CD4-positive, CD25-positive, alpha-beta regulatory T cell (primary cell): ENCODE measurements around the gene RPS18. TPM values are rescaled to one million over a fixed set of nuclear protein-coding genes. Genes with fewer than 3 reads are reported as not detected.

ENCODE experiments used
- ATAC-seq, 2 donors: fragments of 150-1000 bp; cut with Tn5 transposase; one replicate each; pipeline ENCODE4 v1.10.0; 2021; ENCODE audit warnings: low read depth in 2 of 2, moderate number of reproducible peaks in 2 of 2, moderate library complexity in 1 of 2
- DNase-seq, 3 donors: peaks; one replicate each; pipeline versions ENCODE4 v3.0.0 to v3.0.0-alpha.2; 2012 to 2022; ENCODE audit warnings: mixed read lengths in 1 of 3
- H3K27ac ChIP-seq: one replicate; pipeline ENCODE4 v1.7.0; 2013; ENCODE audit warnings: mild to moderate bottlenecking, low read length; ENCODE audit not compliant: insufficient read depth, poor library complexity, severe bottlenecking
- H3K27me3 ChIP-seq: one replicate; pipeline ENCODE4 v1.7.0; 2013; ENCODE audit warnings: low read length; ENCODE audit not compliant: control insufficient read depth, insufficient read depth
- H3K36me3 ChIP-seq: one replicate; pipeline ENCODE4 v1.7.0; 2013; ENCODE audit warnings: mild to moderate bottlenecking, low read length, moderate library complexity; ENCODE audit not compliant: control insufficient read depth, insufficient read depth
- H3K4me1 ChIP-seq: 2 replicates; pipeline ENCODE4 v1.7.0; 2013; ENCODE audit warnings: mild to moderate bottlenecking, low read length; ENCODE audit not compliant: insufficient read depth, control insufficient read depth, poor library complexity, severe bottlenecking
- H3K4me3 ChIP-seq: one replicate; pipeline ENCODE4 v1.7.0; 2013; ENCODE audit warnings: low read depth, mild to moderate bottlenecking, low read length, moderate library complexity
- H3K9me3 ChIP-seq, 2 experiments: 1 replicate in 1 of 2; 2 replicates in 1 of 2; pipeline ENCODE4 v1.7.0; 2013; ENCODE audit warnings: low read length in 2 of 2, mild to moderate bottlenecking in 1 of 2, moderate library complexity in 1 of 2; ENCODE audit not compliant: control insufficient read depth in 2 of 2
- H3K27ac Mint-ChIP-seq, 3 donors: one replicate each; pipeline ENCODE4 v1.8.0; 2020 to 2022; ENCODE audit warnings: mild to moderate bottlenecking in 3 of 3, mixed read lengths in 3 of 3, moderate library complexity in 2 of 3
- H3K27me3 Mint-ChIP-seq: one replicate; pipeline ENCODE4 v1.8.0; 2022; ENCODE audit warnings: mild to moderate bottlenecking, mixed read lengths
- H3K36me3 Mint-ChIP-seq: one replicate; pipeline ENCODE4 v1.8.0; 2020; ENCODE audit warnings: mixed read lengths
- H3K4me1 Mint-ChIP-seq, 4 donors: one replicate each; pipeline ENCODE4 v1.8.0; 2020 to 2022; ENCODE audit warnings: mixed read lengths in 4 of 4, mild to moderate bottlenecking in 1 of 4
- H3K4me3 Mint-ChIP-seq, 4 donors: one replicate each; pipeline ENCODE4 v1.8.0; 2020 to 2022; ENCODE audit warnings: mild to moderate bottlenecking in 4 of 4, mixed read lengths in 4 of 4, moderate library complexity in 3 of 4
- H3K9me3 Mint-ChIP-seq, 7 donors: one replicate each; pipeline ENCODE4 v1.8.0; 2020 to 2022; ENCODE audit warnings: mixed read lengths in 7 of 7, mild to moderate bottlenecking in 3 of 7, moderate library complexity in 2 of 7
- polyA plus RNA-seq, 4 donors: library from polyadenylated mRNA; unstranded; fragments of 300-500 nt; fragmentation: Illumina TruSeq; gene quantifications; one replicate each; pipeline ENCODE4 v1.2.3, GENCODE V29; 2021
- total RNA-seq: library from RNA; stranded (reverse); gene quantifications from one replicate; pipeline ENCODE4 v1.2.3, GENCODE V29; 2022

Gene RPS18
- total and polyA plus RNA-seq, 5 donors from 2014 or later: 2,198 to 10,525 (median 7,077) TPM

- no peak for DNase-seq
- peaks cover 10% of the 10 kb centered on the region for H3K27me3 Mint-ChIP-seq
- peak overlapping the region in 2 of 4 donors; percentile 4 to 28 for H3K4me3 Mint-ChIP-seq
- peaks cover 0 to 60% (median 38%) of the 10 kb centered on the region in 4 donors for H3K4me1 Mint-ChIP-seq
- peaks cover 0 to 3% (median 0%) of the 10 kb centered on the region in 7 donors for H3K9me3 Mint-ChIP-seq
- Histone ChIP-seq H3K36me3 (peaks cover 36% of the 10 kb centered on the region), H3K4me3 (no peak overlapping the region), H3K9me3 (no peaks in the 10 kb centered on the region), H3K4me1 (peaks cover 34% of the 10 kb centered on the region), H3K27me3 (no peaks in the 10 kb centered on the region), H3K27ac (peak overlapping the region; percentile 23)
- peaks cover 15% of the 10 kb centered on the region for H3K36me3 Mint-ChIP-seq
- peak overlapping the region in 1 of 3 donors; percentile 91 for H3K27ac Mint-ChIP-seq
- ATAC-seq: no peak
Measured at GRCh38 chr6:33301877-33302276, 30.0 kb downstream of the RPS18 start.

DNA sequence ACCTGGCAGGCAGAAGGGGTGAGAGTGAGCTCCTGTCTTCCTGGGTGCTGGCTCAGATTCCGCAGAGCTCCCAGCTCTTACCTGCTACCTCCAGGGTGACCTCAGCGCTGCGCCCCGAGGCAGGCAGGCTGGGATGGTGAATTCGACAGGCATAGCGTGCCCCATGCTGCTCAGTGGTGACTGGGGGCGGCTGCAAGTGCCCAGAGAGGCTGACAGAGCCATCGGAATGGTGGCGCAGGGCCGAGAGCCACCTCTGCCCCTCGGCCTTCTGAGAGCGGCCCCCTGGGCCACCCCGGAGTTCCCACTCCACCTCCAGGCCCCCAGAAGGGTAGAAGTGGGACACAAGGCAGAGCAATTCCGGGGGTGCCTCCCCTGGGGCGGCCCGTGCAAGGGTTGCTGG lies 32.3 kb downstream of the RPS18 start:
- Mint-ChIP-seq H3K4me1 (peaks cover 4 to 66% (median 40%) of the 10 kb centered on the region in 4 donors), H3K27me3 (peaks cover 9% of the 10 kb centered on the region), H3K27ac (peak overlapping the region in 1 of 3 donors; percentile 83), H3K4me3 (no peak overlapping the region), H3K36me3 (peaks cover 20% of the 10 kb centered on the region), H3K9me3 (peaks cover 0 to 1% (median 0%) of the 10 kb centered on the region in 7 donors)
- no peak overlapping the region for H3K4me3 ChIP-seq
- H3K27ac ChIP-seq: no peak overlapping the region
- ATAC-seq (no peak), DNase-seq (no peak)
- H3K9me3 ChIP-seq: no peaks in the 10 kb centered on the region
- H3K27me3 ChIP-seq: no peaks in the 10 kb centered on the region
- peaks cover 22% of the 10 kb centered on the region for H3K4me1 ChIP-seq
- peaks cover 50% of the 10 kb centered on the region for H3K36me3 ChIP-seq

- no peak overlapping the region for H3K27ac ChIP-seq
- H3K4me1 ChIP-seq: peaks cover 14% of the 10 kb centered on the region
- ATAC-seq (no peak), DNase-seq (no peak)
- Mint-ChIP-seq H3K9me3 (no peaks in the 10 kb centered on the region), H3K36me3 (peaks cover 20% of the 10 kb centered on the region), H3K4me3 (no peak overlapping the region), H3K4me1 (peaks cover 4 to 62% (median 32%) of the 10 kb centered on the region in 4 donors), H3K27me3 (peaks cover under 1% of the 10 kb centered on the region), H3K27ac (peak overlapping the region in 2 of 3 donors; percentile 36 to 83)
- no peaks in the 10 kb centered on the region for H3K27me3 ChIP-seq
- no peaks in the 10 kb centered on the region for H3K9me3 ChIP-seq
- H3K4me3 ChIP-seq: no peak overlapping the region
- H3K36me3 ChIP-seq: peaks cover 54% of the 10 kb centered on the region
Measured at GRCh38 chr6:33305052-33305451, 33.2 kb downstream of the RPS18 start.

GRCh38 chr6:33306356-33306755 lies 34.5 kb downstream of the RPS18 start:
- Histone ChIP-seq H3K4me3 (no peak overlapping the region), H3K36me3 (peaks cover 59% of the 10 kb centered on the region), H3K27me3 (no peaks in the 10 kb centered on the region), H3K4me1 (peaks cover 19% of the 10 kb centered on the region), H3K27ac (no peak overlapping the region), H3K9me3 (no peaks in the 10 kb centered on the region)
- H3K4me3 Mint-ChIP-seq: peak overlapping the region in 2 of 4 donors; percentile 21 to 36
- peaks cover 4 to 59% (median 27%) of the 10 kb centered on the region in 4 donors for H3K4me1 Mint-ChIP-seq
- no peaks in the 10 kb centered on the region for H3K27me3 Mint-ChIP-seq
- H3K27ac Mint-ChIP-seq: peak overlapping the region in 2 of 3 donors; percentile 18 to 62
- ATAC-seq (no peak), DNase-seq (no peak)
- peaks cover 26% of the 10 kb centered on the region for H3K36me3 Mint-ChIP-seq
- H3K9me3 Mint-ChIP-seq: no peaks in the 10 kb centered on the region

DNA sequence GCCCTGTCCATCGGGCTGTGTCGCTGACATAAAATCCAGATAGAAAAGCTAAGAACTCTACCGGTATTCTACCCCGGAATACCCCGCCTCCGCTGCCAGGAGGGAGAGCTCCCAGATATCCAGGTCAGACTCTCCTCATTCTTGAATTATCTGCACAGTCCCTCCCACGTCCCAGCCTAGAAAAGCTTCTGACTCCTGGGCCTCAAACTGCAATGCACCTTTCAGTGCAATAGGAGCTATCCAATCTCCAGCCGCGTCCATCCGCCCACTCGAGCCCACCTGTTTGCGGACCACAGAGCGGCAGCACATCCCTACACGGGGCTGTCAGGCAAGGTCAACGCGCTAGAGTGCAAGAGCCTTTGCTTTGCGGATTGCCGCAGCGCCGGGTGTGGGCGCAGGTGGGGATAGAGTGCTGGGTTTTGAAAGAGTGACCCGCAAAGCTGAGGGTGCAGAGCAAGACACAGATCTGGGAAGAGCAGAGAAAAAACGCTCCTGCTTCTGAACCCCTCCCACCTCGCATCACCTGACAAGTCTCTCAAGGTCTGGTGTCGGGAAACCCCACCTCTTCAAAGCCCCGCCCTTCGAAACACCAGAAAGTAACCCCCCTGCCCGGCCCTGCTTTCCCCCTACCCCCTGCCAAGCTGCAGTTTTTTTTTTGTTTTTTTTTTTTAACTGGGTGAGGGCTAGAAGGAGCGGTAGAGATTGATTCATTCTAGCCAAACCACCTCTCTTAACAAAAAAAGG lies 40.7 kb downstream of the RPS18 start:
- peaks cover 10% of the 10 kb centered on the region for H3K36me3 Mint-ChIP-seq
- Histone ChIP-seq H3K27me3 (no peaks in the 10 kb centered on the region), H3K27ac (peak overlapping the region; percentile 100), H3K36me3 (peaks cover 24% of the 10 kb centered on the region), H3K4me3 (peak overlapping the region; percentile 94), H3K9me3 (no peaks in the 10 kb centered on the region), H3K4me1 (peaks cover 57% of the 10 kb centered on the region)
- DNase-seq (peak; percentile 81 to 92 (median 87)), ATAC-seq (peak; percentile 50 to 55)
- no peaks in the 10 kb centered on the region for H3K9me3 Mint-ChIP-seq
- H3K27ac Mint-ChIP-seq: peak overlapping the region; percentile 98 to 99 (median 99)
- H3K4me3 Mint-ChIP-seq: peak overlapping the region; percentile 99 to 100 (median 99)
- no peaks in the 10 kb centered on the region for H3K27me3 Mint-ChIP-seq
- peaks cover 4 to 81% (median 26%) of the 10 kb centered on the region in 4 donors for H3K4me1 Mint-ChIP-seq

DNA sequence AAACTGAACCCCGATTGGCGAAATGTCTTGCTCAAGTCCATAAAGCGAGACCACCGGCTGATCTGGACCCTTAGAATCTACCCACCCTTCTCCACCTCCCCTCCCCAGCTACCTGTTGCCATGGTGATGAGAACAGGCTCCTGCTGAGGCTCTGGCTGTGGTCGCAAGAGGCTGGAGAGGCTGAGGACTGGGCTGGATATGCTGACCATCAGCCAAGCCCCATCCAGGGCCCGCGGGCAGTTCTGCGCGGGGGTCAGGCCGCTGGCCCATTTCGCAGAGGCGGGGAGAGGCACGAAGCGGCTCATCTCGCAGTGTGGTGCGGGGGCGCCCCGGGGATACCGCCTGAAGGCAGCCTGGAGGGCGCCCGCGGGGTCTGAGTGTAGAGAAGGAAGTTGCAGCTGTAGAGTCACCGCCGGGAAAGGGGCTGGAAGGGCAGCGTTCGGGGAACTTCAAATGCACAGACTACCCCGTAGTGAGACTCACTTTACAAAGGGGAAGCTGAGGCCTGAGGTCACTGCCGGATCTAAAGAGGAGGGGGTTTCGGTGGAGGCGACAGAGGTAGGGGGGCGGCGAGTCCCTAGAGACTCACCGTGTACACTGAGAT lies 41.3 kb downstream of the RPS18 start:
- H3K4me3 ChIP-seq: peak overlapping the region; percentile 94
- H3K27ac ChIP-seq: peak overlapping the region; percentile 100
- Mint-ChIP-seq H3K27ac (peak overlapping the region; percentile 98 to 99 (median 99)), H3K4me1 (peaks cover 4 to 82% (median 28%) of the 10 kb centered on the region in 4 donors), H3K27me3 (no peaks in the 10 kb centered on the region), H3K36me3 (peaks cover 15% of the 10 kb centered on the region), H3K9me3 (no peaks in the 10 kb centered on the region), H3K4me3 (peak overlapping the region; percentile 99 to 100 (median 99))
- H3K27me3 ChIP-seq: no peaks in the 10 kb centered on the region
- peaks cover 57% of the 10 kb centered on the region for H3K4me1 ChIP-seq
- DNase-seq (peak in 1 of 3 donors; percentile 53), ATAC-seq (no peak)
- H3K36me3 ChIP-seq: peaks cover 18% of the 10 kb centered on the region
- H3K9me3 ChIP-seq: no peaks in the 10 kb centered on the region

GRCh38 chr6:33313709-33314514 lies 42.0 kb downstream of the RPS18 start, which contains the start of gene TAPBP:
Gene TAPBP (minus strand): TSS chr6:33314078. CDS start chr6:33314041, 37 bp downstream.
- Mint-ChIP-seq H3K9me3 (no peaks in the 10 kb centered on the region), H3K36me3 (peaks cover 16% of the 10 kb centered on the region), H3K27me3 (no peaks in the 10 kb centered on the region), H3K27ac (peak within 1 kb of the TSS; percentile 98 to 99 (median 99)), H3K4me3 (peak within 1 kb of the TSS; percentile 99 to 100 (median 99)), H3K4me1 (peaks cover 0 to 82% (median 31%) of the 10 kb centered on the region in 4 donors)
- H3K27me3 ChIP-seq: no peaks in the 10 kb centered on the region
- H3K9me3 ChIP-seq: no peaks in the 10 kb centered on the region
- peak; percentile 82 to 89 (median 84) for DNase-seq
- peak within 1 kb of the TSS; percentile 94 for H3K4me3 ChIP-seq
- peaks cover 64% of the 10 kb centered on the region for H3K4me1 ChIP-seq
- peak; percentile 36 to 42 for ATAC-seq
- H3K36me3 ChIP-seq: peaks cover 15% of the 10 kb centered on the region
- H3K27ac ChIP-seq: peak within 1 kb of the TSS; percentile 100
